HUES64 (cell line): ENCODE measurements around the gene CRYM.
A peak's percentile ranks its signal among the peaks of the same experiment; 100 is the strongest.

ENCODE experiments used
- H3K27ac ChIP-seq: 2 replicates; pipeline ENCODE4 v1.7.0; 2013; ENCODE audit warnings: low read depth, low read length, inconsistent platforms
- H3K27me3 ChIP-seq: 2 replicates; pipeline ENCODE4 v1.6.1; 2013; ENCODE audit warnings: mild to moderate bottlenecking, low read length; ENCODE audit not compliant: insufficient read depth
- H3K36me3 ChIP-seq: 2 replicates; pipeline ENCODE4 v1.6.1; 2013; ENCODE audit warnings: mild to moderate bottlenecking, low read length; ENCODE audit not compliant: insufficient read depth
- H3K4me1 ChIP-seq: 2 replicates; pipeline ENCODE4 v1.6.1; 2013; ENCODE audit warnings: mild to moderate bottlenecking, low read length, moderate library complexity; ENCODE audit not compliant: insufficient read depth
- H3K4me3 ChIP-seq: 2 replicates; pipeline ENCODE4 v1.5.1; 2013; ENCODE audit warnings: mild to moderate bottlenecking, low read length, moderate library complexity
- H3K9ac ChIP-seq: 2 replicates; pipeline ENCODE4 v1.6.1; 2013; ENCODE audit warnings: mild to moderate bottlenecking, low read depth, low read length
- H3K9me3 ChIP-seq: 2 replicates; pipeline ENCODE4 v1.6.1; 2013; ENCODE audit warnings: low read depth, low read length; ENCODE audit not compliant: insufficient read depth
- WGBS: fragments of 150-250, 120-280 bp; methylation state at CpG from one replicate; pipeline ENCODE4 v1.1.7; 2013; ENCODE audit warnings: missing lambda C conversion rate; 5-methylcytosine and 5-hydroxymethylcytosine counted together

CRYM gene

DNA sequence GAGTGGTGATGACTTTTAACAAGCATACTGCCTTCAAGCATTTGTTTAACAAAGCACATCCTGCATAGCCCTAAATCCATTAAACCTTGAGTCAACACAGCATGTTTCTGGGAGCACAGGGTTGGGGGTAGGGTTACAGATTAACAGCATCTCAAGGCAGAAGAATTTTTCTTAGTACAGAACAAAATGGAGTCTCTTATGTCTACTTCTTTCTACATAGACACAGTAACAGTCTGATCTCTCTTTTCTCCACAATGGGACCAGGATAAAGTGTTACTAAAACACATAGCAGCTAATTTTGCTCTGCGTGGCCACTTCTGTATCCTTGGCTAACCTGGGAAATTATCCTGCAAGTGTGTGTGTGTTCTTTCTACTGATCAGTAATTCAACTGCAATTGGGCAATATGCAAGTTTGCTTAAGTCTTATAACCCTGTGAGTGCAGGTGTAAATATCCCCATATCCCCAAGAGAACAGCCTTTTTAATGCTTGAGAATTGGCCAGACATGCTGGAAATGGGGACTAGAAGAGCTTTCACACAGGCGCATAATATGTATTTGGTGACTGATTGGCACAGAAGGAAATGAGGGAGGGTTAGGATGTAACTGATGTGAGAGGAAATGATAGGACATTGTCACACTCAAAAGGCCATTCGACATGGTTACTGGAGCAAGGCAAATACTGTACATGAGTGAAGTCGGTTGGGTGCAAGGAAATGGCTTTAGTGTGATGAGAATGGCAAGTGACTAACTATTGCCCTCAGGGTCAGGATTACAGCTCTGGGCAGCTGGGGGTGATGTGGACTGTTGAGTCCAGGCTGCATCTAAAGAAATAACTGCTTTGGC lies 55.4 kb downstream of the CRYM start:
- no peak overlapping the region for H3K9ac ChIP-seq
- no peaks in the 10 kb centered on the region for H3K36me3 ChIP-seq
- 53% methylated on average over 4 of the region's 4 CpGs for WGBS
- no peak overlapping the region for H3K4me3 ChIP-seq
- H3K4me1 ChIP-seq = peaks cover 30% of the 10 kb centered on the region
- H3K27me3 ChIP-seq = no peaks in the 10 kb centered on the region
- peak overlapping the region; percentile 8; the same call in 1 of the 2 replicates for H3K27ac ChIP-seq
- H3K9me3 ChIP-seq = no peaks in the 10 kb centered on the region

GRCh38 chr16:21219551-21219950 lies 58.5 kb downstream of the CRYM start:
- Histone ChIP-seq H3K27ac (no peak overlapping the region), H3K9me3 (no peaks in the 10 kb centered on the region), H3K27me3 (no peaks in the 10 kb centered on the region), H3K9ac (no peak overlapping the region), H3K4me3 (no peak overlapping the region), H3K4me1 (peaks cover 30% of the 10 kb centered on the region), H3K36me3 (no peaks in the 10 kb centered on the region)
- WGBS = no CpG with 5 or more reads among the region's 2 CpGs

GRCh38 chr16:21218153-21218552 lies 59.9 kb downstream of the CRYM start:
- Histone ChIP-seq H3K9me3 (no peaks in the 10 kb centered on the region), H3K36me3 (no peaks in the 10 kb centered on the region), H3K4me3 (no peak overlapping the region), H3K27ac (no peak overlapping the region), H3K4me1 (peaks cover 23% of the 10 kb centered on the region), H3K27me3 (no peaks in the 10 kb centered on the region), H3K9ac (no peak overlapping the region)
- 91% methylated on average over 7 of the region's 7 CpGs for WGBS

GRCh38 chr16:21217121-21217520 lies 61.0 kb downstream of the CRYM start:
- Histone ChIP-seq H3K9ac (no peak overlapping the region), H3K27ac (no peak overlapping the region), H3K4me3 (no peak overlapping the region), H3K27me3 (no peaks in the 10 kb centered on the region), H3K36me3 (no peaks in the 10 kb centered on the region), H3K9me3 (no peaks in the 10 kb centered on the region), H3K4me1 (peaks cover 15% of the 10 kb centered on the region)
- WGBS = 95% methylated on average over 1 of the region's 2 CpGs

DNA sequence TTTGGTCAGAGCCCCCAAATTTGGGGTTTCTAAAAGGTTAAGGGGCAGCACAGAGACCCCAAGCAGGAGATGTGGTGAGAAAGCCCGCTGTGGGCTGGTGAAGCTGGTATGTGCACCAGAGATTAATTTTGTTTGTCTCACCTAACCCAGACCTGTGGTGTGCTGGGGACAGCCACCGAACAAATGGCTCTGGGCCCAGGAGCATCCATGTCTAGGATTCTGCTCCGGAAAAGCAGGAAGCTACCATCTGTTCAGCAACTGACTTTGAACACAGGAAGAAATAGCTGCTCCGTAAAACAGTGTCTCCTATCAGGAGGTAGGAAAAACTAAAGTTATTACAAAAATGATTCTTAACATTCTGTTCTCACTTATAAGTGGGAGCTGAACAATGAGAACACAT lies 64.0 kb downstream of the CRYM start:
- Histone ChIP-seq H3K4me1 (no peaks in the 10 kb centered on the region; the same call in 1 of the 2 replicates), H3K27me3 (no peaks in the 10 kb centered on the region), H3K9ac (no peak overlapping the region), H3K36me3 (no peaks in the 10 kb centered on the region), H3K27ac (no peak overlapping the region), H3K9me3 (no peaks in the 10 kb centered on the region), H3K4me3 (no peak overlapping the region)
- 83% methylated on average over 4 of the region's 4 CpGs for WGBS

DNA sequence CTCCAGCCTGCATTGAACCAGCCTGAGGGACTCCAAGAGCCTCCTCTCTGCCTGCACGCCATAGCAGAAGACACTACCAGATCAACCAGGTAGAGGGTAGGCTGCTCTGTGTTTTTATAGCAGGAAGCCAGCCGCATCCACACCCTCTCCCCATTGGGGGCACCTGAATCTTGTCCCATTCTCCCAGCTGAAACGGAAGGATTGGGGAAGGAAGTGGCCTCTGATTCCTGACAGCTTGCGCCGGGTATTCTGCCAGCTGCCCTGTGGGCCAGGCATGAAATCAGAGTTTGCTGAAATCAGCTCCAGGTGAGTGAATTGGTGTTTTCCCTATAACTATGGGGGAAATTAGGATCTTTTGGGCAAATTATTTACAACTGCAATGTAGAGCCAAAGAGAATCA lies 66.6 kb downstream of the CRYM start, which contains the start of gene ZP2:
Gene ZP2 (minus strand): TSS at position 89 of the 400 bp plus-strand sequence. CDS start 27 bp downstream, at position 62.
- no peaks in the 10 kb centered on the region for H3K36me3 ChIP-seq

More for the DNA sequence above, 66.6 kb downstream of the CRYM start, which contains the start of gene ZP2:
- H3K4me3 ChIP-seq = no peak within 1 kb of the TSS
- H3K27me3 ChIP-seq = no peaks in the 10 kb centered on the region
- no peak within 1 kb of the TSS for H3K9ac ChIP-seq
- 93% methylated on average over 5 of the region's 5 CpGs for WGBS
- H3K27ac ChIP-seq = no peak within 1 kb of the TSS
- no peaks in the 10 kb centered on the region for H3K9me3 ChIP-seq
- no peaks in the 10 kb centered on the region; the same call in 1 of the 2 replicates for H3K4me1 ChIP-seq
